HEK293T (cell line): ENCODE results near the gene TSPAN9.

Experiments
- CTCF ChIA-PET: fragments of 350-600 bp; formaldehyde crosslinking; extraction: SDS; loops from one replicate; lab custom pipeline; 2021; ENCODE audit warnings: antibody characterized with exemption, inconsistent platforms; lab: Yijun Ruan, JAX
- POLR2A ChIA-PET: fragments of 350-600 bp; formaldehyde crosslinking; extraction: SDS; loops from one replicate; lab custom pipeline; 2020; ENCODE audit warnings: antibody characterized with exemption, inconsistent platforms; lab: Yijun Ruan, JAX
- DNase-seq: peaks from one replicate; pipeline ENCODE4 v3.0.0; 2012; ENCODE audit warnings: mixed read lengths; ENCODE audit errors: extremely low spot score
- ARNT ChIP-seq: fragments of 450-650 bp; IDR thresholded peaks from 2 replicates; pipeline ENCODE4 v1.6.1; 2017; ENCODE audit warnings: mild to moderate bottlenecking
- BHLHE40 ChIP-seq: fragments of 450-650 bp; IDR thresholded peaks from 2 replicates; pipeline ENCODE4 v1.6.1; 2016; ENCODE audit warnings: mild to moderate bottlenecking, moderate library complexity, borderline replicate concordance
- CTBP1 ChIP-seq: fragments of 450-650 bp; IDR thresholded peaks from 2 replicates; pipeline ENCODE4 v1.6.1; 2016; ENCODE audit warnings: borderline replicate concordance
- ELF4 ChIP-seq: fragments of 450-650 bp; IDR thresholded peaks from 2 replicates; pipeline ENCODE4 v1.6.1; 2017; ENCODE audit warnings: antibody characterized with exemption
- FOXA1 ChIP-seq: fragments of 450-650 bp; IDR thresholded peaks from 2 replicates; pipeline ENCODE4 v1.6.1; 2016; ENCODE audit warnings: mild to moderate bottlenecking
- FOXK2 ChIP-seq: fragments of 450-650 bp; IDR thresholded peaks from 2 replicates; pipeline ENCODE4 v1.6.1; 2016; ENCODE audit warnings: mild to moderate bottlenecking
- FOXM1 ChIP-seq: fragments of 450-650 bp; IDR thresholded peaks from 2 replicates; pipeline ENCODE4 v1.6.1; 2017; ENCODE audit warnings: mild to moderate bottlenecking, borderline replicate concordance
- HDGF ChIP-seq: fragments of 450-650 bp; IDR thresholded peaks from 2 replicates; pipeline ENCODE4 v1.6.1; 2017; ENCODE audit warnings: antibody characterized with exemption, borderline replicate concordance
- L3MBTL2 ChIP-seq: fragments of 450-650 bp; conservative IDR thresholded peaks from 2 replicates; pipeline ENCODE4 v1.6.1; 2016; ENCODE audit warnings: mild to moderate bottlenecking
- LEF1 ChIP-seq: fragments of 450-650 bp; IDR thresholded peaks from 2 replicates; pipeline ENCODE4 v1.6.1; 2017; ENCODE audit warnings: mild to moderate bottlenecking, borderline replicate concordance
- NFRKB ChIP-seq: fragments of 450-650 bp; IDR thresholded peaks from 2 replicates; pipeline ENCODE4 v1.6.1; 2016; ENCODE audit warnings: mild to moderate bottlenecking, moderate library complexity
- PKNOX1 ChIP-seq: fragments of 450-650 bp; IDR thresholded peaks from 2 replicates; pipeline ENCODE4 v1.6.1; 2016
- SP1 ChIP-seq: fragments of 450-650 bp; IDR thresholded peaks from 2 replicates; pipeline ENCODE4 v1.6.1; 2017
- SUZ12 ChIP-seq: fragments of 450-650 bp; IDR thresholded peaks from 2 replicates; pipeline ENCODE4 v1.6.1; 2016; ENCODE audit warnings: mild to moderate bottlenecking
- TARDBP ChIP-seq: fragments of 450-650 bp; IDR thresholded peaks from 2 replicates; pipeline ENCODE4 v1.6.1; 2016
- ZNF384 ChIP-seq: fragments of 450-650 bp; IDR thresholded peaks from 2 replicates; pipeline ENCODE4 v1.6.1; 2016

Gene TSPAN9

GRCh38 chr12:3255057-3255456, 177.9 kb downstream of the TSPAN9 start:
- ChIA-PET POLR2A (interaction anchor here (1.1 kb wide), 1 partner anchor 10 kb away, joined by 3 read pairs; no protein-coding TSS in a partner anchor), CTCF (no interaction called here)
- no peak for DNase-seq
- TF ChIP-seq SUZ12 (no peak), PKNOX1 (no peak), HDGF (no peak), FOXM1 (no peak), ARNT (no peak), FOXA1 (no peak), ELF4 (no peak), NFRKB (no peak), FOXK2 (no peak), SP1 (no peak), CTBP1 (no peak), BHLHE40 (no peak), L3MBTL2 (no peak), LEF1 (no peak), TARDBP (no peak)

DNA sequence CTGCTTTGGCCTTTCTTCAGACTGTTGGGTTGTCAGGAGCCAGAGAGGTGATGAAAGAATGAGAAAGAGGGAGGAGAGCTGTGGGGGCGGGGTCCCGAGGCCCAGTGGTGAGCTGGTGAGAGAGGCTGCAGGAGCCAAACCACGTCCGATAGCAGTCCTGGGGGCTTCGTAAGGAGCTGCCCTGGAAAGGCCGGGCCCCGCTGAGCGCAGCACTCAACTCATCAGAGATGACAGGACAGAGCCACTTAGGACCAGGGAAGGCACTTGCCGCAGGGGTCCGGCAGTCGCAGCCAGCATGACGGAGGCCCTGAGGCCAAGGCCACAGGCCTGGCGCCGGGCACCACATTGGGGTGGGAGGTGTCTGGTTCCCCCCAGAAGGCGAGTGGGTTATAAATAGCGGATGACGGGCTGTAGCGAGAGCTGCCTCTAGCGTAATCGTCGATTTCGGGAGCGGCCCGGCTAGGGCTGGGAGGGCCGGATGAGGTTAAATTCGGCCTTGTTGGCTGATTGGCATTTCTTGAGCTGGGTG, 179.0 kb downstream of the TSPAN9 start:
- POLR2A ChIA-PET, result no interaction called here
- DNase-seq, result no peak
- TF ChIP-seq FOXM1, result no peak
- TF ChIP-seq BHLHE40, result no peak
- TF ChIP-seq SUZ12, result no peak
- TF ChIP-seq PKNOX1, result no peak
- TF ChIP-seq ELF4, result no peak
- no peak for TF ChIP-seq TARDBP
- TF ChIP-seq FOXK2, result no peak
- TF ChIP-seq FOXA1, result no peak
- TF ChIP-seq NFRKB, result no peak
- TF ChIP-seq ZNF384, result no peak
- TF ChIP-seq SP1, result no peak
- TF ChIP-seq L3MBTL2, result no peak
- no peak for TF ChIP-seq ARNT
- TF ChIP-seq HDGF, result no peak
- CTCF ChIA-PET, result interaction anchor here (0.9 kb wide), 1 partner anchor 54 kb away, joined by 3 read pairs; no protein-coding TSS in a partner anchor

DNA sequence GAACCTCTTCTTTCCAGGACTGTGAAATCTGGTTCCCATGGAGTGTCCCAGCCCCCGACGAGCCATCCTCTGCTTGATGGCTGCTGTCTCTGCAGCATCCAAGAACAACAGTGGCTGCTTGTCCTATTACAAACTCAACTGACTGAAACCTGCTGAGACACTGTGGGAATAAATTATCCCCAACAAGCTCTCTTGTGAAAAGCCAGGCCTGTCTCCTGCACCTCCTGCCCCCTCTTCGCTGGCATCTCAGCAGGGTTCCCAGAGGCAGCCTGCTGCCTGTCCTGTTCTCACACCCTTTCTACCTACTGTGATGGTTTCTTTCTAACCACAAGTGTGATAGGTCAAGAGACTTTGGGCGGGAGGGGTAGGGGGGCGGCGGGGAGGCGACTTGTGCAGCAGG, 180.2 kb downstream of the TSPAN9 start:
- POLR2A ChIA-PET, result no interaction called here
- TF ChIP-seq LEF1, result no peak
- CTCF ChIA-PET, result interaction anchor here (1.5 kb wide), 1 partner anchor 43 kb away, joined by 4 read pairs; no protein-coding TSS in a partner anchor
- no peak for DNase-seq

- no peak for TF ChIP-seq TARDBP
- TF ChIP-seq NFRKB, result no peak
- TF ChIP-seq FOXK2, result no peak
- no peak for TF ChIP-seq SUZ12
- no peak for TF ChIP-seq ELF4
- TF ChIP-seq ARNT, result no peak
- TF ChIP-seq ZNF384, result no peak
- TF ChIP-seq PKNOX1, result no peak
- no peak for TF ChIP-seq L3MBTL2
- TF ChIP-seq HDGF, result no peak
- no peak for TF ChIP-seq SP1
- TF ChIP-seq FOXM1, result no peak
- TF ChIP-seq FOXA1, result no peak
- no peak for TF ChIP-seq BHLHE40
- ChIA-PET POLR2A (no interaction called here), CTCF (interaction anchor here (0.6 to 0.7 kb wide), 2 partner anchors 15 to 800 kb away, joined by 3 read pairs; no protein-coding TSS in a partner anchor)
- DNase-seq, result no peak
Measured at GRCh38 chr12:3259973-3260372, 182.8 kb downstream of the TSPAN9 start.

GRCh38 chr12:3261782-3262359, 184.7 kb downstream of the TSPAN9 start:
- DNase-seq, result no peak
- TF ChIP-seq ELF4 (no peak), FOXM1 (no peak), L3MBTL2 (no peak), SP1 (no peak)
- ChIA-PET CTCF (interaction anchor here (0.9 to 5.9 kb wide), 2 partner anchors 13 to 55 kb away, joined by 3 to 31 read pairs; no protein-coding TSS in a partner anchor), POLR2A (no interaction called here)

GRCh38 chr12:3262470-3262869, 185.3 kb downstream of the TSPAN9 start:
- TF ChIP-seq L3MBTL2 (no peak), PKNOX1 (no peak), TARDBP (no peak), FOXM1 (no peak), SUZ12 (no peak), LEF1 (no peak), CTBP1 (no peak), FOXK2 (no peak), NFRKB (no peak), SP1 (no peak), BHLHE40 (no peak), ELF4 (no peak), HDGF (no peak), ARNT (no peak), FOXA1 (no peak)
- CTCF ChIA-PET, result interaction anchor here (0.9 to 5.9 kb wide), 2 partner anchors 12 to 55 kb away, joined by 3 to 31 read pairs; no protein-coding TSS in a partner anchor
- DNase-seq, result no peak
- POLR2A ChIA-PET, result no interaction called here
